OCI-LY7 (cell line): Measurements from ENCODE around the gene SLC35G3. TPM values are rescaled to one million over a fixed set of nuclear protein-coding genes. Genes with fewer than 3 reads are reported as not detected.

Experiments used
- BruUV-seq: library from RNA; stranded (reverse); fragments of 400-500 nt; replicated peaks from 2 replicates; lab custom pipeline; 2021; lab: Mats Ljungman, UMichigan
- CTCF ChIA-PET: fragments of 300-600 bp; sonication (Branson Sonifier 250); formaldehyde crosslinking; loops from one replicate; lab custom pipeline; 2022; ENCODE audit warnings: antibody characterized with exemption; ENCODE audit not compliant: unreplicated experiment; lab: Charles Lee
- POLR2A ChIA-PET: fragments of 300-600 bp; sonication (Branson Sonifier 250); formaldehyde crosslinking; loops from one replicate; lab custom pipeline; 2022; ENCODE audit warnings: antibody characterized with exemption; lab: Charles Lee
- DNase-seq: peaks from one replicate; pipeline ENCODE4 v3.0.0-alpha.2; 2015; ENCODE audit warnings: low spot score
- H2AFZ ChIP-seq: fragments of 200-600 bp; sonication (generic), shearing (Covaris generic); 2 replicates; pipeline ENCODE4 v1.6.1; 2014; ENCODE audit warnings: mild to moderate bottlenecking, antibody characterized with exemption, low read length, moderate library complexity
- H3K27ac ChIP-seq: fragments of 200-600 bp; sonication (generic); 2 replicates; pipeline ENCODE4 v1.5.1; 2014; ENCODE audit warnings: mixed run types, low read depth, mild to moderate bottlenecking, moderate library complexity, low read length, inconsistent platforms; ENCODE audit not compliant: poor library complexity, severe bottlenecking
- H3K36me3 ChIP-seq: fragments of 200-600 bp; sonication (generic); 2 replicates; pipeline ENCODE4 v1.6.1; 2014; ENCODE audit warnings: mild to moderate bottlenecking, antibody characterized with exemption, low read length, moderate library complexity, mixed read lengths; ENCODE audit not compliant: insufficient read depth
- H3K4me1 ChIP-seq: fragments of 200-600 bp; sonication (generic); 2 replicates; pipeline ENCODE4 v1.5.1; 2014; ENCODE audit warnings: mild to moderate bottlenecking, low read length; ENCODE audit not compliant: insufficient read depth, poor library complexity, severe bottlenecking
- H3K4me2 ChIP-seq: fragments of 200-600 bp; sonication (generic); 2 replicates; pipeline ENCODE4 v1.6.1; 2014; ENCODE audit warnings: mild to moderate bottlenecking, low read length
- H3K4me3 ChIP-seq: fragments of 200-600 bp; sonication (generic); 2 replicates; pipeline ENCODE4 v1.5.1; 2014; ENCODE audit warnings: mild to moderate bottlenecking, low read depth, low read length; ENCODE audit not compliant: poor library complexity, severe bottlenecking
- H3K79me2 ChIP-seq: fragments of 200-600 bp; sonication (generic); 2 replicates; pipeline ENCODE4 v1.6.1; 2016; ENCODE audit warnings: low read depth, mild to moderate bottlenecking, low read length, moderate library complexity, mixed read lengths; ENCODE audit not compliant: insufficient read depth
- H3K9me2 ChIP-seq: fragments of 200-600 bp; sonication (generic); 2 replicates; pipeline ENCODE4 v1.6.1; 2016; ENCODE audit warnings: mild to moderate bottlenecking, low read length, mixed read lengths; ENCODE audit not compliant: insufficient read depth
- H3K9me3 ChIP-seq: fragments of 200-600 bp; sonication (generic); 2 replicates; pipeline ENCODE4 v1.6.1; 2014; ENCODE audit warnings: mild to moderate bottlenecking, mixed run types, low read length, mixed read lengths
- H4K20me1 ChIP-seq: fragments of 200-600 bp; sonication (generic); 2 replicates; pipeline ENCODE4 v1.6.1; 2014; ENCODE audit warnings: mild to moderate bottlenecking, antibody characterized with exemption, low read length, moderate library complexity, mixed read lengths; ENCODE audit not compliant: insufficient read depth
- EZH2phosphoT487 ChIP-seq: fragments of 200-600 bp; sonication (generic); IDR thresholded peaks from 2 replicates; pipeline ENCODE4 v1.6.1; 2018; ENCODE audit warnings: low read depth, borderline replicate concordance, mild to moderate bottlenecking, mixed run types, antibody characterized with exemption, low read length, moderate library complexity, mixed read lengths
- intact Hi-C: fragments of 100-400 bp; cut with micrococcal nuclease; formaldehyde crosslinking; loops from one replicate; pipeline ENCODE4 v1.10.0; 2022; ENCODE audit not compliant: unreplicated experiment
- total RNA-seq, 2 experiments: library from RNA; depleted of rRNA in 1 of 2; stranded (reverse); fragments of >200 nt in 1 of 2; shearing (Covaris generic) in 1 of 2; gene quantifications; 2 replicates each; pipeline ENCODE4 v1.2.3, GENCODE V29; 2014 to 2022
- TF ChIP-seq, protein P1 (sequence below): fragments of 200-600 bp; sonication (generic); conservative IDR thresholded peaks from 2 replicates; pipeline ENCODE4 v1.5.1; 2014; ENCODE audit warnings: mild to moderate bottlenecking, antibody characterized with exemption, low read length, moderate library complexity, mixed read lengths

The SLC35G3 gene
- total RNA-seq, 2 experiments from 2014 or later, result not detected

DNA sequence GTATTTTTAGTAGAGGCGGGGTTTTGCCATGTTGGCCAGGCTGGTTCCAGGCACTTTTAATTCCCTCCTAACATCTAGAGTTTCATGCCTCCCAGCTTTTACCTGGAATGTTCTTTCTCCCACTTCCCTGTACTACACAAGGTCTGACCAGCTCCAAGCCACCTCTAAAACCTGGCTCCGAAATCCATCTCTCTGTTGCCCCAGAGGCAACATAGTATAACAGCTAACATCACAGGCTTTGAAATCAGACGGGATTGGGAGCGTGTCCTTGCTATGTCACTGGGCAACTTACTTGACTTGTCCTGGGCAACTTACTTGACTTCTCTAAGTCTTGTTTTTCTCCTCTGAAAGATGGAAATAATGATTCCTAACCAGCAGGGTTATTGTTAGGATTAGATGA lies 31.4 kb downstream of the SLC35G3 start:
- Histone ChIP-seq H3K27ac (no peak overlapping the region), H3K4me3 (no peak overlapping the region), H4K20me1 (no peaks in the 10 kb centered on the region), H2AFZ (no peak overlapping the region), H3K4me1 (no peaks in the 10 kb centered on the region), H3K79me2 (no peaks in the 10 kb centered on the region), H3K4me2 (no peak overlapping the region), H3K9me2 (no peaks in the 10 kb centered on the region), H3K36me3 (no peaks in the 10 kb centered on the region), H3K9me3 (no peaks in the 10 kb centered on the region)
- no TSS peak for BruUV-seq
- intact Hi-C loops, result no loop called here
- ChIA-PET POLR2A (interaction anchor here (0.6 kb wide), 2 partner anchors 198 to 314 kb away, joined by 3 read pairs; no protein-coding TSS in a partner anchor), CTCF (no interaction called here)
- no peak for DNase-seq
- no peak for TF ChIP-seq EZH2phosphoT487
- TF ChIP-seq, protein P1, sequence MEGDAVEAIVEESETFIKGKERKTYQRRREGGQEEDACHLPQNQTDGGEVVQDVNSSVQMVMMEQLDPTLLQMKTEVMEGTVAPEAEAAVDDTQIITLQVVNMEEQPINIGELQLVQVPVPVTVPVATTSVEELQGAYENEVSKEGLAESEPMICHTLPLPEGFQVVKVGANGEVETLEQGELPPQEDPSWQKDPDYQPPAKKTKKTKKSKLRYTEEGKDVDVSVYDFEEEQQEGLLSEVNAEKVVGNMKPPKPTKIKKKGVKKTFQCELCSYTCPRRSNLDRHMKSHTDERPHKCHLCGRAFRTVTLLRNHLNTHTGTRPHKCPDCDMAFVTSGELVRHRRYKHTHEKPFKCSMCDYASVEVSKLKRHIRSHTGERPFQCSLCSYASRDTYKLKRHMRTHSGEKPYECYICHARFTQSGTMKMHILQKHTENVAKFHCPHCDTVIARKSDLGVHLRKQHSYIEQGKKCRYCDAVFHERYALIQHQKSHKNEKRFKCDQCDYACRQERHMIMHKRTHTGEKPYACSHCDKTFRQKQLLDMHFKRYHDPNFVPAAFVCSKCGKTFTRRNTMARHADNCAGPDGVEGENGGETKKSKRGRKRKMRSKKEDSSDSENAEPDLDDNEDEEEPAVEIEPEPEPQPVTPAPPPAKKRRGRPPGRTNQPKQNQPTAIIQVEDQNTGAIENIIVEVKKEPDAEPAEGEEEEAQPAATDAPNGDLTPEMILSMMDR, result no peak

DNA sequence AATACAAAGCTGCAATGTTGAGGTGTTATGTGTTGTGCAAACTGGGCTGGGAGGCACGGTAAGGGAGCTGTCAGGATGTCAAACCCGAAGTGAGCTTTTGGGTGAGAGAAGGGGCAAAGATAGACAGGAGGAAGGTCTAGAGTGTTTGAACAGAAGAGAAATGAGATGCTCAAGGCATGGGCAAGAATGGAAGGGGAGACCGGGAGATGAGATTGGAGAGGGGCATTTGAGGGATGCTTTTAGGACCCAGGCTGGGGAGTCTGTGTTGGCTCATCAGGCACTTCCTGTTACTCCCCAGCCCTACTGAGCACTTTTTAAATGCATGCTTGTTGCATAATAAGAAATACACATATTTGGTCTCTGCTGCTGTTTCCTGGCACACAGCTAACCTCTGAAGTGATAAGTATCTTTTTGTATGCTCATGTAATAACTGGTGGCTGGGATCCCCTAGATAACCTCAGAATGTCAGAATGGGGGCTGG lies 32.9 kb downstream of the SLC35G3 start:
- TF ChIP-seq, protein P1, result no peak
- no peak for TF ChIP-seq EZH2phosphoT487
- POLR2A ChIA-PET, result no interaction called here
- Histone ChIP-seq H3K27ac (no peak overlapping the region), H3K36me3 (no peaks in the 10 kb centered on the region), H3K4me2 (no peak overlapping the region), H3K9me2 (no peaks in the 10 kb centered on the region), H3K4me1 (no peaks in the 10 kb centered on the region), H4K20me1 (no peaks in the 10 kb centered on the region), H3K4me3 (no peak overlapping the region), H3K79me2 (no peaks in the 10 kb centered on the region), H3K9me3 (no peaks in the 10 kb centered on the region), H2AFZ (no peak overlapping the region)
- DNase-seq, result no peak
- intact Hi-C loops, result no loop called here
- CTCF ChIA-PET, result no interaction called here
- BruUV-seq, result no TSS peak

DNA sequence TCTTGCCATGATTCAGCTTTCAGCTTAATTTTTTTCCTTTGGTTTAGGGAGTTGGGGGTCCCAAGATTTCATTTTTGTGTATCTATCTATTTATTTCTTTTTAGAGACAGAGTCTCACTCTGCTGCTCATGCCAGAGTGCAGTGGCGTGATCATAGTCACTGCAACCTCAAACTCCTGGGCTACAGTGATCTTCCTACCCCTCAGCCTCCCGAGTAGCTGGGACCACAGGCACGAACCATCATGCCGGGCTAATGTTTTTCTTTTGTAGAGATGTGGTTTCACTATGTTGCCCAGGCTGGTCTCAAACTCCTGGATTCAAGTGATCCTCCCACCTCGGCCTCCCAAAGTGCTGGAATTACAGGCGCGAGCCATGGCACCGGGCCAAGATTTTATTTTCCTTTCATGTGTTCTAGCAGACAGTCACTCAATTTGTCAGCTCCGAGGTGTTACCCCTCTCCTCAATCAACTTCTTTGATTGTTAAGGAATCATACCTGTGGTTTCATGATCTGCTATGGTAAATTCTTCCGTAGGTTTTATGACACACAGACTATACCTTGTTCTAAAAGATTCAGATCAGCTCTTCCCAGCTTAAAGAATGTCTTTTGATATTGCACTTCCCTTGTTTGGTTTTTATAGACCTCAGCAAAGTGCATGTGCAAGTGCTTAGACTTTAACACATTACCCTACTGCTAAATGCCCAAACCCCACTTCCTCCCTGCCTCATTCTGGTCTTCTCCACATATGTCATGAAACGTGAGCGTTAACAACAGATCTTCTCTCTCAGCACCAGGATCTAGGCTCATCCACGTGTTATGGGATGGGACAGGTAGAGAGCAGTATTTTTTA lies 33.6 kb downstream of the SLC35G3 start:
- intact Hi-C loops, result no loop called here
- ChIA-PET CTCF (no interaction called here), POLR2A (no interaction called here)
- no peaks in the 10 kb centered on the region for H3K9me2 ChIP-seq
- DNase-seq, result no peak
- no peak overlapping the region for H2AFZ ChIP-seq
- no peaks in the 10 kb centered on the region for H3K79me2 ChIP-seq
- no peak overlapping the region for H3K27ac ChIP-seq
- BruUV-seq, result no TSS peak
- no peak for TF ChIP-seq EZH2phosphoT487
- TF ChIP-seq, protein P1, result no peak
- H3K4me3 ChIP-seq, result no peak overlapping the region
- no peaks in the 10 kb centered on the region for H3K36me3 ChIP-seq
- H3K9me3 ChIP-seq, result no peaks in the 10 kb centered on the region
- no peaks in the 10 kb centered on the region for H4K20me1 ChIP-seq
- no peak overlapping the region for H3K4me2 ChIP-seq
- H3K4me1 ChIP-seq, result no peaks in the 10 kb centered on the region
